Measurements from ENCODE around the gene NCF4. TPM values are rescaled to one million over a fixed set of nuclear protein-coding genes. Genes with fewer than 3 reads are reported as not detected.

The NCF4 gene
- total RNA-seq, 1 experiment from 2014 or later: not detected

- Mint-ChIP-seq H3K9me3 (peaks cover 0 to 8% of the 10 kb centered on the region in 2 experiments; a peak in 1 of 5 replicates), H3K27me3 (ENCODE audit: low read depth) (peaks cover 97% of the 10 kb centered on the region), H3K4me1 (peaks cover 30 to 34% of the 10 kb centered on the region in 2 experiments), H3K4me3 (no peak overlapping the region), H3K27ac (no peak overlapping the region), H3K36me3 (ENCODE audit: insufficient read depth in 1 of 3, low read depth in 3 of 3) (no peaks in the 10 kb centered on the region)
- no peak overlapping the region for H2AFZ ChIP-seq (ENCODE audit: low read length)
- H3K14ac ChIP-seq (ENCODE audit: insufficient read depth, low read length): no peak overlapping the region
- H3K23me2 ChIP-seq (ENCODE audit: insufficient read length, low read depth, low read length, poor library complexity, severe bottlenecking): no peaks in the 10 kb centered on the region
- no CpG with 5 or more reads among the region's 1 CpG for WGBS (ENCODE audit: extremely low coverage, insufficient read length, low lambda C conversion rate)
- H2BK20ac ChIP-seq (ENCODE audit: low read depth, low read length, poor library complexity, severe bottlenecking): no peak overlapping the region
- no peak overlapping the region for H3K56ac ChIP-seq (ENCODE audit: insufficient read length, low read depth, low read length)
- TF ChIP-seq CTCF (conservative IDR thresholded peaks at IDR 0.05): no peak
- no peak overlapping the region for H3K9ac ChIP-seq (ENCODE audit: extremely low read depth, insufficient read length, low read length)
- no peak overlapping the region for H2BK12ac ChIP-seq (ENCODE audit: insufficient read length, low read depth, low read length)
- H3K4me1 ChIP-seq (ENCODE audit: insufficient read depth, low read length): no peaks in the 10 kb centered on the region; the same call in 1 of the 2 replicates
- no peak overlapping the region for H2AK5ac ChIP-seq (ENCODE audit: insufficient read length, low read length)
- no peak overlapping the region for H4K8ac ChIP-seq (replicated peaks; ENCODE audit: insufficient read length, low read depth, low read length)
- no peak overlapping the region for H2BK5ac ChIP-seq (ENCODE audit: insufficient read length, low read length)
- no peak overlapping the region for H3K23ac ChIP-seq (ENCODE audit: insufficient read length, low read depth, low read length)
- no peak for DNase-seq
- no peaks in the 10 kb centered on the region for H3K9me3 ChIP-seq (ENCODE audit: control insufficient read depth, low read depth, low read length)
- no peak overlapping the region for H2BK15ac ChIP-seq (ENCODE audit: low read depth, low read length)
- no peak overlapping the region for H4K5ac ChIP-seq (ENCODE audit: insufficient read length, low read depth, low read length)
- H3K18ac ChIP-seq (ENCODE audit: insufficient read length, low read depth, low read length): no peak overlapping the region
- no peaks in the 10 kb centered on the region for H3K79me1 ChIP-seq (ENCODE audit: insufficient read depth, low read depth, low read length, poor library complexity, severe bottlenecking)
- no peak overlapping the region for H2BK120ac ChIP-seq (ENCODE audit: low read depth, low read length, poor library complexity, severe bottlenecking)
- H3T11ph ChIP-seq (ENCODE audit: low read length): no peak overlapping the region
- H3K27me3 ChIP-seq (ENCODE audit: insufficient read depth, low read length): peaks cover 13% of the 10 kb centered on the region; the same call in 1 of the 2 replicates
- H3K4me2 ChIP-seq (ENCODE audit: insufficient read depth, insufficient read length, low read length): no peak overlapping the region
- H3K4ac ChIP-seq (ENCODE audit: low read depth, low read length): no peak overlapping the region
- no peaks in the 10 kb centered on the region for H4K20me1 ChIP-seq (ENCODE audit: control insufficient read depth, insufficient read depth, insufficient read length)
- H3K27ac ChIP-seq (ENCODE audit: insufficient read length, low read depth, low read length): no peak overlapping the region
- no peaks in the 10 kb centered on the region for H3K79me2 ChIP-seq (ENCODE audit: insufficient read depth, low read length)
- H4K91ac ChIP-seq (ENCODE audit: insufficient read length, low read depth, low read length): no peak overlapping the region
Observed at GRCh38 chr22:36914390-36914752, 53.6 kb downstream of the NCF4 start.
